Measurements from ENCODE around the gene LGR4. TPM values are rescaled to one million over a fixed set of nuclear protein-coding genes. Genes with fewer than 3 reads are reported as not detected.
A peak's percentile ranks its signal among the peaks of the same experiment; 100 is the strongest.

The LGR4 gene
- total RNA-seq, 1 experiment from 2014 or later: 37.1 TPM

DNA sequence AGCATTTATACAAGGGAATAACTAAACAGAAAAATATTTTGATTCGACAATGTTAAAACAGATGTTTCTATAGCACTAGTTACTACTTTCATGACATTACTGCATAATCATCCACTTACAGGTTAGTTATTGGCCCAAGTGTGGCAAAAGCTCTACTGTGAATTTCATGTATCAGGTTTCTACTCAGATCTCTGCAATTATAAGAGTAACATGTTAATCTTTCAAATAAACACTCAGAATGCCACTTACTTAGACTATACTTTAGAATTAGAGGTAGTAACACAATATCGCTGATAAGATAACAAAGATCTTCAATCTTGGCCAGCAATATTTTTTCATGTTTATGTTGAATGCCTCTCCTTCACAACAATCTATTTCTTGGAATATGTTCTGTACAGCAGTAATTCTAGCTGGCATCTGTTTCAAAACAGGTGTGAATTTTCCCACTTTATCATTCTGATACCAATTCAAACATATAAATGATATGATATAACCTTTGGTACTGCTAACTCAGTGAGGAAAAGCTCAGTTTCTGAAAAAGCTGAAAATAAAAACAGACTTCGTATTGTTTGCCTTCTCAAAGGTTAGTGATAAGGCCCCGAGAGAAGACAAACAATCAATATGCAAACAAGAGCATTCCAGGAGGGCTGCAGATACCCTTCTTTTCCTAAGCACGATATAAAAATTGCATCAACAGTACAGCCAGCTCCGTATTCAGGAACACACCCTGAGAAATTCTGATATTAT, 98.6 kb downstream of the LGR4 start:
- Mint-ChIP-seq H3K27me3 (ENCODE audit: insufficient read depth, unreplicated experiment) (no peaks in the 10 kb centered on the region), H3K4me3 (ENCODE audit: unreplicated experiment) (peak overlapping the region; percentile 42), H3K9me3 (ENCODE audit: unreplicated experiment) (no peaks in the 10 kb centered on the region), H3K27ac (ENCODE audit: unreplicated experiment) (peak overlapping the region; percentile 69), H3K36me3 (ENCODE audit: insufficient read depth, unreplicated experiment) (peaks cover 2% of the 10 kb centered on the region), H3K4me1 (ENCODE audit: low read depth, unreplicated experiment) (peaks cover 39% of the 10 kb centered on the region)
- Histone ChIP-seq H3K27me3 (replicated peaks; ENCODE audit: control insufficient read depth, insufficient read depth, low read length) (no peaks in the 10 kb centered on the region), H3K36me3 (ENCODE audit: control insufficient read depth, insufficient read depth, low read length) (peaks cover 2% of the 10 kb centered on the region; the same call in 1 of the 2 replicates), H3K4me3 (ENCODE audit: low read depth, low read length) (no peak overlapping the region), H3K9me3 (no peaks in the 10 kb centered on the region), H3K4me1 (peaks cover 34% of the 10 kb centered on the region)
- intact Hi-C loops (cut with micrococcal nuclease; ENCODE audit: unreplicated experiment): loop anchor here (1.0 kb wide), 4 partner anchors 11 to 111 kb away; partner anchors contain the start of gene CCDC34
- no TSS peak for BruUV-seq (replicated peaks)
- ChIA-PET POLR2A (interaction anchor here (1.0 kb wide), 1 partner anchor 21 kb away, joined by 7 read pairs; no protein-coding TSS in a partner anchor), CTCF (interaction anchor here (0.6 to 1.6 kb wide), 4 partner anchors 11 to 104 kb away, joined by 3 to 14 read pairs (median 8); partner anchors contain the start of genes CCDC34 and LGR4)
- TF ChIP-seq, protein P1, sequence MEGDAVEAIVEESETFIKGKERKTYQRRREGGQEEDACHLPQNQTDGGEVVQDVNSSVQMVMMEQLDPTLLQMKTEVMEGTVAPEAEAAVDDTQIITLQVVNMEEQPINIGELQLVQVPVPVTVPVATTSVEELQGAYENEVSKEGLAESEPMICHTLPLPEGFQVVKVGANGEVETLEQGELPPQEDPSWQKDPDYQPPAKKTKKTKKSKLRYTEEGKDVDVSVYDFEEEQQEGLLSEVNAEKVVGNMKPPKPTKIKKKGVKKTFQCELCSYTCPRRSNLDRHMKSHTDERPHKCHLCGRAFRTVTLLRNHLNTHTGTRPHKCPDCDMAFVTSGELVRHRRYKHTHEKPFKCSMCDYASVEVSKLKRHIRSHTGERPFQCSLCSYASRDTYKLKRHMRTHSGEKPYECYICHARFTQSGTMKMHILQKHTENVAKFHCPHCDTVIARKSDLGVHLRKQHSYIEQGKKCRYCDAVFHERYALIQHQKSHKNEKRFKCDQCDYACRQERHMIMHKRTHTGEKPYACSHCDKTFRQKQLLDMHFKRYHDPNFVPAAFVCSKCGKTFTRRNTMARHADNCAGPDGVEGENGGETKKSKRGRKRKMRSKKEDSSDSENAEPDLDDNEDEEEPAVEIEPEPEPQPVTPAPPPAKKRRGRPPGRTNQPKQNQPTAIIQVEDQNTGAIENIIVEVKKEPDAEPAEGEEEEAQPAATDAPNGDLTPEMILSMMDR (IDR thresholded peaks at IDR 0.05; ENCODE audit: insufficient read depth in 1 of 2, low read depth in 1 of 2, low read length in 1 of 2, severe bottlenecking in 1 of 2, unreplicated experiment in 1 of 2): no peak
- peak in 1 of 2 experiments; percentile 51 for DNase-seq

DNA sequence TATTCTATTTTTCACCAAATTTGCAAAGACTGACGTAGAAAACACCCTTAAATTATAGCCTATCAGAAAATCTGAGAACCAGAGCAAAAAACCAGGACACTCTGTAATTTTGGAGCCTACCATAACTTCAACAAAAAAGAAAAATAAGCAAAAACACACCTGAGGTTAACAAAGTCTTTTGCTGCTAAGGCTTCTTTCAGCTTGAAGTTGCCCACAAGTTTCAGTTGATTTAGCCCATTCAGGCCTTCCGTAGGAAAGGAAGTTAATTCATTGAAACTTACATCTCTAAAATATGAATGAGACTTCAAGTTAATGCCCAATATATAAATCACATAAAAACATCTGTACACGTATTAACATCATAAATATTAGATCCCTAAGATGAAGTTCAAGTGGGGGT, 99.2 kb downstream of the LGR4 start:
- Histone ChIP-seq H3K27me3 (replicated peaks; ENCODE audit: control insufficient read depth, insufficient read depth, low read length) (no peaks in the 10 kb centered on the region), H3K4me3 (ENCODE audit: low read depth, low read length) (no peak overlapping the region), H3K4me1 (peaks cover 34% of the 10 kb centered on the region), H3K36me3 (ENCODE audit: control insufficient read depth, insufficient read depth, low read length) (0 out of 2 replicates have a peak, but pooled peaks cover 2% of the 10 kb centered on the region), H3K9me3 (no peaks in the 10 kb centered on the region)
- Mint-ChIP-seq H3K9me3 (ENCODE audit: unreplicated experiment) (no peaks in the 10 kb centered on the region), H3K27me3 (ENCODE audit: insufficient read depth, unreplicated experiment) (no peaks in the 10 kb centered on the region), H3K4me1 (ENCODE audit: low read depth, unreplicated experiment) (peaks cover 34% of the 10 kb centered on the region), H3K36me3 (ENCODE audit: insufficient read depth, unreplicated experiment) (no peaks in the 10 kb centered on the region), H3K27ac (ENCODE audit: unreplicated experiment) (no peak overlapping the region), H3K4me3 (ENCODE audit: unreplicated experiment) (no peak overlapping the region)
- no peak for DNase-seq
- ChIA-PET POLR2A (no interaction called here), CTCF (interaction anchor here (1.6 kb wide), 1 partner anchor 99 kb away, joined by 14 read pairs; the partner anchor contains the start of gene LGR4)
- TF ChIP-seq, protein P1 (IDR thresholded peaks at IDR 0.05; ENCODE audit: insufficient read depth in 1 of 2, low read depth in 1 of 2, low read length in 1 of 2, severe bottlenecking in 1 of 2, unreplicated experiment in 1 of 2): no peak
- intact Hi-C loops (cut with micrococcal nuclease; ENCODE audit: unreplicated experiment): no loop called here
- no TSS peak for BruUV-seq (replicated peaks)

DNA sequence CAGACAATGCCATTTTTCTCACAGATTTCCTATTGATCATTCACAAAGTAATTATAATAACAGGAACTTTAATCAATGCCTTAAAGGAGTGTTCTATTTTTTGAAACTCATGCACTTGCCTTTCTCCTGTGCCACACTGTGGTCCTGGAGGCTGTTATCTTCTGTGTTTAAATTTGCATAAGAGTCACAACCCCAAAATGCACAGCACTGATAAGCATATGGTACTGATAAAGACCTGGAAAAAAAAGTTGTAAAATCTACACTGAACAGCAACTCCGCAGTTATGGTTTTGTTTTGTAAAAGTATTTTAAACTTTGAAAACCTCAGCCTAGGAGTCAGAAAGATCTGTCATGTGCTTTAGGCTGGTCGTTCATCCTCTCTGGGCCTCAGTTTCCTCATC, 100.4 kb downstream of the LGR4 start:
- DNase-seq: no peak
- TF ChIP-seq, protein P1 (IDR thresholded peaks at IDR 0.05; ENCODE audit: insufficient read depth in 1 of 2, low read depth in 1 of 2, low read length in 1 of 2, severe bottlenecking in 1 of 2, unreplicated experiment in 1 of 2): no peak
- peaks cover 28% of the 10 kb centered on the region for H3K4me1 Mint-ChIP-seq (ENCODE audit: low read depth, unreplicated experiment)
- H3K27ac Mint-ChIP-seq (ENCODE audit: unreplicated experiment): no peak overlapping the region
- H3K27me3 ChIP-seq (replicated peaks; ENCODE audit: control insufficient read depth, insufficient read depth, low read length): no peaks in the 10 kb centered on the region
- no peak overlapping the region for H3K4me3 Mint-ChIP-seq (ENCODE audit: unreplicated experiment)
- H3K36me3 ChIP-seq (ENCODE audit: control insufficient read depth, insufficient read depth, low read length): 0 out of 2 replicates have a peak, but pooled peaks cover 2% of the 10 kb centered on the region
- H3K27me3 Mint-ChIP-seq (ENCODE audit: insufficient read depth, unreplicated experiment): no peaks in the 10 kb centered on the region
- H3K4me1 ChIP-seq: peaks cover 34% of the 10 kb centered on the region
- intact Hi-C loops (cut with micrococcal nuclease; ENCODE audit: unreplicated experiment): no loop called here
- no peaks in the 10 kb centered on the region for H3K9me3 ChIP-seq
- H3K36me3 Mint-ChIP-seq (ENCODE audit: insufficient read depth, unreplicated experiment): no peaks in the 10 kb centered on the region
- H3K4me3 ChIP-seq (ENCODE audit: low read depth, low read length): no peak overlapping the region
- H3K9me3 Mint-ChIP-seq (ENCODE audit: unreplicated experiment): no peaks in the 10 kb centered on the region
- ChIA-PET POLR2A (no interaction called here), CTCF (no interaction called here)
- no TSS peak for BruUV-seq (replicated peaks)
